HEK293T (cell line): ENCODE data around the gene MXRA7.
A peak's percentile ranks its signal among the peaks of the same experiment; 100 is the strongest.

Source experiments
- CTCF ChIA-PET: fragments of 350-600 bp; formaldehyde crosslinking; extraction: SDS; loops from one replicate; lab custom pipeline; 2021; ENCODE audit warnings: antibody characterized with exemption, inconsistent platforms; lab: Yijun Ruan, JAX
- POLR2A ChIA-PET: fragments of 350-600 bp; formaldehyde crosslinking; extraction: SDS; loops from one replicate; lab custom pipeline; 2020; ENCODE audit warnings: antibody characterized with exemption, inconsistent platforms; lab: Yijun Ruan, JAX
- DNase-seq: peaks from one replicate; pipeline ENCODE4 v3.0.0; 2012; ENCODE audit warnings: mixed read lengths; ENCODE audit errors: extremely low spot score
- ARNT ChIP-seq: fragments of 450-650 bp; IDR thresholded peaks from 2 replicates; pipeline ENCODE4 v1.6.1; 2017; ENCODE audit warnings: mild to moderate bottlenecking
- BHLHE40 ChIP-seq: fragments of 450-650 bp; IDR thresholded peaks from 2 replicates; pipeline ENCODE4 v1.6.1; 2016; ENCODE audit warnings: mild to moderate bottlenecking, moderate library complexity, borderline replicate concordance
- CTBP1 ChIP-seq: fragments of 450-650 bp; IDR thresholded peaks from 2 replicates; pipeline ENCODE4 v1.6.1; 2016; ENCODE audit warnings: borderline replicate concordance
- ELF4 ChIP-seq: fragments of 450-650 bp; IDR thresholded peaks from 2 replicates; pipeline ENCODE4 v1.6.1; 2017; ENCODE audit warnings: antibody characterized with exemption
- FOXA1 ChIP-seq: fragments of 450-650 bp; IDR thresholded peaks from 2 replicates; pipeline ENCODE4 v1.6.1; 2016; ENCODE audit warnings: mild to moderate bottlenecking
- FOXK2 ChIP-seq: fragments of 450-650 bp; IDR thresholded peaks from 2 replicates; pipeline ENCODE4 v1.6.1; 2016; ENCODE audit warnings: mild to moderate bottlenecking
- FOXM1 ChIP-seq: fragments of 450-650 bp; IDR thresholded peaks from 2 replicates; pipeline ENCODE4 v1.6.1; 2017; ENCODE audit warnings: mild to moderate bottlenecking, borderline replicate concordance
- HDGF ChIP-seq: fragments of 450-650 bp; IDR thresholded peaks from 2 replicates; pipeline ENCODE4 v1.6.1; 2017; ENCODE audit warnings: antibody characterized with exemption, borderline replicate concordance
- L3MBTL2 ChIP-seq: fragments of 450-650 bp; conservative IDR thresholded peaks from 2 replicates; pipeline ENCODE4 v1.6.1; 2016; ENCODE audit warnings: mild to moderate bottlenecking
- LEF1 ChIP-seq: fragments of 450-650 bp; IDR thresholded peaks from 2 replicates; pipeline ENCODE4 v1.6.1; 2017; ENCODE audit warnings: mild to moderate bottlenecking, borderline replicate concordance
- NFRKB ChIP-seq: fragments of 450-650 bp; IDR thresholded peaks from 2 replicates; pipeline ENCODE4 v1.6.1; 2016; ENCODE audit warnings: mild to moderate bottlenecking, moderate library complexity
- PKNOX1 ChIP-seq: fragments of 450-650 bp; IDR thresholded peaks from 2 replicates; pipeline ENCODE4 v1.6.1; 2016
- SP1 ChIP-seq: fragments of 450-650 bp; IDR thresholded peaks from 2 replicates; pipeline ENCODE4 v1.6.1; 2017
- SUZ12 ChIP-seq: fragments of 450-650 bp; IDR thresholded peaks from 2 replicates; pipeline ENCODE4 v1.6.1; 2016; ENCODE audit warnings: mild to moderate bottlenecking
- TARDBP ChIP-seq: fragments of 450-650 bp; IDR thresholded peaks from 2 replicates; pipeline ENCODE4 v1.6.1; 2016
- ZNF384 ChIP-seq: fragments of 450-650 bp; IDR thresholded peaks from 2 replicates; pipeline ENCODE4 v1.6.1; 2016

Gene MXRA7

GRCh38 chr17:76710863-76711611 is at the start of gene MXRA7:
TSS of gene MXRA7 (minus strand) at chr17:76710965. CDS start at chr17:76710946, 19 bp downstream.
- TF ChIP-seq CTBP1 (no peak), LEF1 (no peak), FOXK2 (no peak), ELF4 (no peak), SUZ12 (no peak), FOXA1 (no peak), TARDBP (no peak), SP1 (no peak), PKNOX1 (no peak), L3MBTL2 (no peak)
- POLR2A ChIA-PET, result interaction anchor here (0.6 to 5.4 kb wide), 16 partner anchors 8 to 153 kb away, joined by 3 to 38 read pairs (median 6); partner anchors contain the start of genes JMJD6, METTL23, MFSD11 and SRSF2

GRCh38 chr17:76758570-76758969 is 47.8 kb upstream of the MXRA7 start:
- ChIA-PET POLR2A (no interaction called here), CTCF (interaction anchor here (0.7 kb wide), 1 partner anchor 191 kb away, joined by 5 read pairs; no protein-coding TSS in a partner anchor)
- DNase-seq, result no peak
- TF ChIP-seq LEF1 (no peak), PKNOX1 (no peak), BHLHE40 (no peak), FOXM1 (no peak)

More at GRCh38 chr17:76710863-76711611, at the start of gene MXRA7:
- peak; percentile 76 for DNase-seq
- CTCF ChIA-PET, result interaction anchor here (0.6 to 2.1 kb wide), 5 partner anchors 26 to 709 kb away, joined by 3 to 7 read pairs (median 3); no protein-coding TSS in a partner anchor

DNA sequence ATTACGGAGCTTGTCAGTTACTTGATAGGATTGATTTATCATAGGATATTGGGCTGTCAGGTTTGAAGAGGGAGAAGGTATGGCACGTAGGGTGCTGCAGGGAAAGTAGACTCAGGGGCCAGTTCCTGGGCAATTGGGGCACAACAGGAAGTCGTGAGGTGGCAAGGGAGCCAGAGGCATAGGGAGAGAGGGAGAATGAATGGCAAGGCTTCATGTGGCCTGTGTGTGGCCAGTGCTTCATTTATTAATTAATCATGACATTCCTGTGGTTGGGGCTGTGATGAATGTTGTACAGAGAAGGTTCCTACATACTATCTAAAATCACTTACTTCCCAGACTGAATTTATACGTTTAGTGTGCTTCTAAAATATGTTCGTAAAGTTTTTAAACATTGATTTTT is 46.5 kb upstream of the MXRA7 start:
- no peak for TF ChIP-seq LEF1
- no peak for TF ChIP-seq FOXA1
- TF ChIP-seq BHLHE40, result no peak
- no peak for TF ChIP-seq ELF4
- TF ChIP-seq ZNF384, result no peak
- TF ChIP-seq CTBP1, result no peak
- TF ChIP-seq HDGF, result no peak
- TF ChIP-seq SUZ12, result no peak
- TF ChIP-seq FOXM1, result no peak
- no peak for TF ChIP-seq NFRKB
- no peak for TF ChIP-seq L3MBTL2
- TF ChIP-seq PKNOX1, result no peak
- no peak for TF ChIP-seq FOXK2
- no peak for TF ChIP-seq ARNT
- TF ChIP-seq TARDBP, result no peak
- no peak for TF ChIP-seq SP1
- POLR2A ChIA-PET, result no interaction called here
- CTCF ChIA-PET, result no interaction called here
- no peak for DNase-seq

DNA sequence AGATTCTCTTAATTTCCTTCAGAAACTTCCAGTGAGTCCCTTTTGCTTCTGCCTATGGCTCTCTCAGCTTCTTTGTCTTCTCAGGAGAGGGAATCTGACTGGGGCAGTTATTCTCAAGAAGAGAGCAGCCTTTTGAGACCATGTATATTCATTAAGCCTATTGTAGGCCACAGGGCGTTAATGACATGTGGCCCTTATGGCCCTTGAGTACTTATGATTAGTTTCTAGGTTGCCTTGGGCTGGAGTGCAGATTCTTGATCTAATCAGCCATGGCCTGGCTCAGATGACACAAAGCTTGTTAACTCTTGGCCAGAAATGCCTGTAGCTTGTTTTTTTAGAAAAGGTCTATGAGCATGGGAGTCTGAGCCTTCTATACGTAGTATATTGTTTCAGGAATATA is 44.5 kb upstream of the MXRA7 start:
- CTCF ChIA-PET, result interaction anchor here (0.6 kb wide), 1 partner anchor 27 kb away, joined by 3 read pairs; no protein-coding TSS in a partner anchor

More for the DNA sequence above, 44.5 kb upstream of the MXRA7 start:
- TF ChIP-seq NFRKB (no peak), SP1 (no peak), CTBP1 (no peak), BHLHE40 (no peak), FOXM1 (no peak), HDGF (no peak), FOXK2 (no peak), L3MBTL2 (no peak), ELF4 (no peak), PKNOX1 (no peak), TARDBP (no peak), LEF1 (no peak), SUZ12 (no peak), FOXA1 (no peak), ZNF384 (no peak), ARNT (no peak)
- POLR2A ChIA-PET, result interaction anchor here (2.0 kb wide), 1 partner anchor 18 kb away, joined by 8 read pairs; the partner anchor contains the start of genes MFSD11 and SRSF2
- DNase-seq, result no peak
